GM12872 (cell line): Measurements from ENCODE around the gene CYP24A1.

ENCODE experiments used
- CTCF ChIP-seq: IDR thresholded peaks from 3 replicates; pipeline ENCODE4 v1.5.1; 2011; ENCODE audit warnings: low read depth, mild to moderate bottlenecking, low read length, moderate library complexity; ENCODE audit not compliant: insufficient read depth

The CYP24A1 gene

GRCh38 chr20:54126806-54127655 lies 46.8 kb downstream of the CYP24A1 start:
- TF ChIP-seq CTCF = no peak

- TF ChIP-seq CTCF = no peak
These were observed 50.1 kb downstream of the CYP24A1 start for GRCh38 chr20:54123587-54124180.

GRCh38 chr20:54122681-54123586 lies 50.9 kb downstream of the CYP24A1 start:
- no peak for TF ChIP-seq CTCF

- TF ChIP-seq CTCF = no peak
These were observed 51.6 kb downstream of the CYP24A1 start for GRCh38 chr20:54122189-54122588.

- TF ChIP-seq CTCF = no peak
These were observed 54.0 kb downstream of the CYP24A1 start for GRCh38 chr20:54119744-54120143.

GRCh38 chr20:54118220-54119001 lies 55.4 kb downstream of the CYP24A1 start:
- no peak for TF ChIP-seq CTCF
